Measurements from ENCODE around the gene MAML3.

GRCh38 chr4:139734201-139734874, 419.6 kb downstream of the MAML3 start:
- TF ChIP-seq EZH2 (IDR thresholded peaks at IDR 0.05; ENCODE audit: low read depth, unreplicated experiment) (no peak), CREB1 (CRISPR knock-in tag; IDR thresholded peaks at IDR 0.05; ENCODE audit: low read depth) (no peak), ZNF114 (CRISPR knock-in tag; IDR thresholded peaks at IDR 0.05) (no peak), POLR2AphosphoS5 (IDR thresholded peaks at IDR 0.05; ENCODE audit: low read depth) (no peak), CTCF (conservative IDR thresholded peaks at IDR 0.05; ENCODE audit: low read depth in 2 of 2) (no peak), JUNB (IDR thresholded peaks at IDR 0.05; ENCODE audit: unreplicated experiment) (no peak), EZH2phosphoT487 (IDR thresholded peaks at IDR 0.05; ENCODE audit: unreplicated experiment) (no peak), REST (IDR thresholded peaks at IDR 0.05; ENCODE audit: unreplicated experiment) (no peak), ZNF462 (CRISPR knock-in tag; IDR thresholded peaks at IDR 0.05) (no peak), STAT1 (IDR thresholded peaks at IDR 0.05; ENCODE audit: unreplicated experiment) (no peak), ZNF331 (CRISPR knock-in tag; IDR thresholded peaks at IDR 0.05; ENCODE audit: low read depth) (no peak), NANOG (IDR thresholded peaks at IDR 0.05; ENCODE audit: borderline replicate concordance) (no peak)
- TF ChIP-seq, protein P1, sequence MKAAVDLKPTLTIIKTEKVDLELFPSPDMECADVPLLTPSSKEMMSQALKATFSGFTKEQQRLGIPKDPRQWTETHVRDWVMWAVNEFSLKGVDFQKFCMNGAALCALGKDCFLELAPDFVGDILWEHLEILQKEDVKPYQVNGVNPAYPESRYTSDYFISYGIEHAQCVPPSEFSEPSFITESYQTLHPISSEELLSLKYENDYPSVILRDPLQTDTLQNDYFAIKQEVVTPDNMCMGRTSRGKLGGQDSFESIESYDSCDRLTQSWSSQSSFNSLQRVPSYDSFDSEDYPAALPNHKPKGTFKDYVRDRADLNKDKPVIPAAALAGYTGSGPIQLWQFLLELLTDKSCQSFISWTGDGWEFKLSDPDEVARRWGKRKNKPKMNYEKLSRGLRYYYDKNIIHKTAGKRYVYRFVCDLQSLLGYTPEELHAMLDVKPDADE (IDR thresholded peaks at IDR 0.05) = no peak
